ENCODE results near the gene CD79B. TPM values are rescaled to one million over a fixed set of nuclear protein-coding genes. Genes with fewer than 3 reads are reported as not detected.

Gene CD79B
- total and polyA plus RNA-seq, 2 experiments from 2014 or later: not detected

DNA sequence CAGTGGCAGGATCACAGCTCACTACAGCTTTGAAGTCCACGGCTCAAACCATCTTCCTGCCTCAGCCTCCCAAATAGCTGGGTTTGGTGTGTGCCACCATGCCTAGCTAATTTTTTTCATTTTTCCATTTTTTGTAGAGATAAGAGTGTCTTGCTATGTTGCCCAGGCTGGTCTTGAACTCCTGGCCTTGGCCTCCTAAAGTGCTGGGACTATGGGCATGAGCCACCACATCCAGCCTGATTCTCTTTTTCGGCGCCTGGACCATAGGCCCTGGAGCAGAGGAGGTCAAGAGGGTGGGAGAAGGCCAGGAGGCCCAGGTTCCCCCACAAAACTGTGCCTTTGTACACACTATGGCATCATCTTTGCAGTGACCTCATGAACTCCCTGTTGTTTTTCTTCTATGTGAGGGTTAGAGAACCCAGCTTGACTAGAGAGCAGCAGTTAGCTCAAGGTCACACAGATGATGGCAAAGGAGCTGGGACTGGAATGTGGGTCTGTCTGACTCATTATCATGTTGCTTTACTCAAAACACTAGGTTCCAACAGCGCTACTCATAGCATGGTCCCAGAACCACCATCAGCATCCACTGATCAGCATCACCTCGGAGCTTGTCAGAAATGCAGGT lies 24.3 kb upstream of the CD79B start:
- no peak overlapping the region for H2AFZ ChIP-seq
- no peak for TF ChIP-seq EZH2phosphoT487 (IDR thresholded peaks at IDR 0.05; ENCODE audit: insufficient read depth, low read depth)
- no peak for TF ChIP-seq EZH2 (IDR thresholded peaks at IDR 0.05; ENCODE audit: insufficient read depth, poor library complexity, severe bottlenecking)
- DNase-seq: peak; percentile 68
- H3F3A ChIP-seq (ENCODE audit: insufficient read depth): no peaks in the 10 kb centered on the region
- no peaks in the 10 kb centered on the region for H3K9me3 ChIP-seq (ENCODE audit: low read depth)
- no peak overlapping the region for H3K9ac ChIP-seq
- no peak overlapping the region for H3K4me2 ChIP-seq (ENCODE audit: unreplicated experiment)
- H3K27ac ChIP-seq: no peak overlapping the region
- WGBS, 2 experiments (ENCODE audit: low coverage in 1 of 2, low lambda C conversion rate in 2 of 2, missing lambda C conversion rate in 2 of 2): 85 to 88% methylated on average over 5 of the region's 5 CpGs
- H3K9me2 ChIP-seq (ENCODE audit: insufficient read depth): no peaks in the 10 kb centered on the region
- no peaks in the 10 kb centered on the region for H3K27me3 ChIP-seq (replicated peaks; ENCODE audit: insufficient read depth)
- no peak overlapping the region for H3K4me3 ChIP-seq
- no peaks in the 10 kb centered on the region for H4K20me1 ChIP-seq (ENCODE audit: insufficient read depth)
- no peaks in the 10 kb centered on the region for H3K79me2 ChIP-seq (ENCODE audit: insufficient read depth)
- no peaks in the 10 kb centered on the region for H3K36me3 ChIP-seq (ENCODE audit: low read depth)
- in situ Hi-C loops (cut with MboI): no loop called here
- no peaks in the 10 kb centered on the region for H3K4me1 ChIP-seq (ENCODE audit: insufficient read depth)

DNA sequence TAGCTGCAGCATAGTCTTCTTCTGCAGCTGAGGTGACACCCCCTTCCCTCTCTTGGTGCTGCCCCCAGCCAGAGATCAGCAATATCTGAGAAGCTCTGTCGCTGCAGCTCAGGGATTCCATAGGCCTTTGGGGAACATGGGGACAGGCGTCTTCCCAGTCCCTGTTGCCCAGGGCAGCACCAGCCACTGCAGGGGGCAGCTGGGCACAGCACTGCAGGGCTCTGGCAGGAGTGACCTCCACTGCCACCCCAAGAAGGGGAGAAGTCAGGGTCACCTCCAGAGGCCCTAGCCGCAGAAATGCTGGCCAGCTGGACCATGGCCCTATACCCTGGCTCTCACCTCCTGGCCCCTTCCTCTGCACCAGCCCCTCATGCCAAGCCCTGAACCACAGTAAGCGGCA lies 23.7 kb upstream of the CD79B start:
- no peak for DNase-seq
- in situ Hi-C loops (cut with MboI): no loop called here
- Histone ChIP-seq H3K9me2 (ENCODE audit: insufficient read depth) (no peaks in the 10 kb centered on the region), H2AFZ (no peak overlapping the region), H3F3A (ENCODE audit: insufficient read depth) (no peaks in the 10 kb centered on the region), H3K9ac (no peak overlapping the region), H3K9me3 (ENCODE audit: low read depth) (no peaks in the 10 kb centered on the region), H3K36me3 (ENCODE audit: low read depth) (no peaks in the 10 kb centered on the region), H4K20me1 (ENCODE audit: insufficient read depth) (no peaks in the 10 kb centered on the region), H3K27ac (no peak overlapping the region), H3K4me1 (ENCODE audit: insufficient read depth) (no peaks in the 10 kb centered on the region), H3K27me3 (replicated peaks; ENCODE audit: insufficient read depth) (no peaks in the 10 kb centered on the region), H3K79me2 (ENCODE audit: insufficient read depth) (no peaks in the 10 kb centered on the region), H3K4me3 (no peak overlapping the region), H3K4me2 (ENCODE audit: unreplicated experiment) (no peak overlapping the region)
- WGBS, 2 experiments (ENCODE audit: low coverage in 1 of 2, low lambda C conversion rate in 2 of 2, missing lambda C conversion rate in 2 of 2): 83 to 85% methylated on average over 4 of the region's 4 CpGs
- TF ChIP-seq EZH2phosphoT487 (IDR thresholded peaks at IDR 0.05; ENCODE audit: insufficient read depth, low read depth) (no peak), EZH2 (IDR thresholded peaks at IDR 0.05; ENCODE audit: insufficient read depth, poor library complexity, severe bottlenecking) (no peak)

DNA sequence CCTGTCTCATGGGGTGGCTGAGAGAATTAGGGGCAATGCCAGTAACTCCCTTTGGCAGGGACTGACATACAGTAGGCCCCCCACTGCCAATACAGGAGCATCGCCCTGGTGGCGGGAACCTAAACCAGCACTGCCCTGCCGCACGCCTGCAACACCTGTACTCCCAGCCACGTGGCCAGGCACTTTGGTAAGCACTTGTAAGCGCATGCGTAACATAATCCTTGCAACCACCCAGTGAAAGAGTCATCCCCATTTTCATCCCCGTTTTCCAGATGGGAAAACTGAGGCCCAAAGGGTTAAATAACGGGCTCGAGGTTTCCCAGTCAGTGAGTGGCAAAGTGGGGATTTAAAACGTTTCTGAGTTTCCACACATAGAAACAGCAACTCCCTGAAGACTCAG lies 23.1 kb upstream of the CD79B start:
- DNase-seq: no peak
- in situ Hi-C loops (cut with MboI): no loop called here
- 68 to 77% methylated on average over 11 of the region's 11 CpGs for WGBS, 2 experiments (ENCODE audit: low coverage in 1 of 2, low lambda C conversion rate in 2 of 2, missing lambda C conversion rate in 2 of 2)
- no peaks in the 10 kb centered on the region for H4K20me1 ChIP-seq (ENCODE audit: insufficient read depth)
- no peak overlapping the region for H3K4me3 ChIP-seq
- H3K9ac ChIP-seq: no peak overlapping the region
- no peaks in the 10 kb centered on the region for H3K36me3 ChIP-seq (ENCODE audit: low read depth)
- H3K4me2 ChIP-seq (ENCODE audit: unreplicated experiment): no peak overlapping the region
- H3K79me2 ChIP-seq (ENCODE audit: insufficient read depth): no peaks in the 10 kb centered on the region
- TF ChIP-seq EZH2 (IDR thresholded peaks at IDR 0.05; ENCODE audit: insufficient read depth, poor library complexity, severe bottlenecking): no peak
- no peak for TF ChIP-seq EZH2phosphoT487 (IDR thresholded peaks at IDR 0.05; ENCODE audit: insufficient read depth, low read depth)
- H3F3A ChIP-seq (ENCODE audit: insufficient read depth): no peaks in the 10 kb centered on the region
- no peak overlapping the region for H2AFZ ChIP-seq
- H3K27me3 ChIP-seq (replicated peaks; ENCODE audit: insufficient read depth): no peaks in the 10 kb centered on the region
- no peaks in the 10 kb centered on the region for H3K4me1 ChIP-seq (ENCODE audit: insufficient read depth)
- H3K9me2 ChIP-seq (ENCODE audit: insufficient read depth): no peaks in the 10 kb centered on the region
- H3K27ac ChIP-seq: no peak overlapping the region
- no peaks in the 10 kb centered on the region for H3K9me3 ChIP-seq (ENCODE audit: low read depth)

DNA sequence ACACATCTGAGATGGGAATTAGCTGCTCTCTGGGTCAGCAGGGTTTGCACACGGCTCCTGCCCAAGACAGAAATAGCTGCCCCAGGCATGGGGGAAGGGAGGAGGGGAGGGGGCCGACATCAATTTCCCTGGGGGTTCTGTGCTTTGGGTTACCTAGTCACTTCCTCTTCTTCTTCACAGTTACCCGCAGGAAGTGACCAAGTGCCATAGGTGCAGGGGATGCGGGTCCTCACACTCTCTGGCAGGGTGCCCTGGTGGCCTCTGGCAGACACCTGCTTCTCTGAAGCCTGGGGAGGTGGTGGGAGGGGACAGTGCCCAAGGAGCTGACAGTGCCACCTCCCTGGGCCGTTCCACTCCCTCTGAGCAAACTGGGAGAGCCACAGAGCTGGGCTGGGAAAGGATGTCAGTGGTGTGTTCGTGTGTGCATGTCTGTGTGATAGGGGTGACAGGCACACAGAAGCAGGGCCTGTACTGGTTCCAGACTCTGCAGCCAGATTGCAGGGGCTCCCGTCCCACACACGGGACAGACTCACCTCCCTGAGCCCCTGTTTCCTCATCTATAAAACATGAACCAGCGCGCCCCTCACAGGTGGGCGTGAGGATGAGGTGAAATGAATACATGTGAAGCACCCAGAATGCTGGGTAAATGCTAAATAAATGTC lies 22.4 kb upstream of the CD79B start:
- TF ChIP-seq EZH2phosphoT487 (IDR thresholded peaks at IDR 0.05; ENCODE audit: insufficient read depth, low read depth) (no peak), EZH2 (IDR thresholded peaks at IDR 0.05; ENCODE audit: insufficient read depth, poor library complexity, severe bottlenecking) (no peak)
- H4K20me1 ChIP-seq (ENCODE audit: insufficient read depth): no peaks in the 10 kb centered on the region
- H3K9ac ChIP-seq: no peak overlapping the region
- H3K9me3 ChIP-seq (ENCODE audit: low read depth): no peaks in the 10 kb centered on the region
- 58 to 59% methylated on average over 11 of the region's 11 CpGs for WGBS, 2 experiments (ENCODE audit: low coverage in 1 of 2, low lambda C conversion rate in 2 of 2, missing lambda C conversion rate in 2 of 2)
- no peak for DNase-seq
- H3K9me2 ChIP-seq (ENCODE audit: insufficient read depth): no peaks in the 10 kb centered on the region
- H3K4me1 ChIP-seq (ENCODE audit: insufficient read depth): no peaks in the 10 kb centered on the region
- no peaks in the 10 kb centered on the region for H3K79me2 ChIP-seq (ENCODE audit: insufficient read depth)
- H2AFZ ChIP-seq: no peak overlapping the region
- H3F3A ChIP-seq (ENCODE audit: insufficient read depth): no peaks in the 10 kb centered on the region
- no peak overlapping the region for H3K4me2 ChIP-seq (ENCODE audit: unreplicated experiment)
- no peak overlapping the region for H3K27ac ChIP-seq
- H3K36me3 ChIP-seq (ENCODE audit: low read depth): no peaks in the 10 kb centered on the region
- H3K27me3 ChIP-seq (replicated peaks; ENCODE audit: insufficient read depth): no peaks in the 10 kb centered on the region
- in situ Hi-C loops (cut with MboI): no loop called here
- H3K4me3 ChIP-seq: no peak overlapping the region

Measured in GM23248 (cell line).